Peyer's patch (tissue), 4 donors: Measurements from ENCODE around the gene SNRPD1. TPM values are rescaled to one million over a fixed set of nuclear protein-coding genes. Genes with fewer than 3 reads are reported as not detected.

Experiments
- DNase-seq, 3 donors: peaks; one replicate each; pipeline ENCODE4 v3.0.0-alpha.2; 2017 to 2019
- H3K27ac ChIP-seq, 4 donors: fragments of 200-600 bp; sonication (generic); one replicate each; pipeline ENCODE4 v1.5.1; 2016 to 2019
- H3K27me3 ChIP-seq, 2 donors: fragments of 200-600 bp; sonication (generic); one replicate each; pipeline ENCODE4 v1.5.1; 2019
- H3K36me3 ChIP-seq, 3 donors: fragments of 200-600 bp; sonication (generic); one replicate each; pipeline ENCODE4 v1.5.1; 2016 to 2019
- H3K4me1 ChIP-seq, 4 donors: fragments of 200-600 bp; sonication (generic); one replicate each; pipeline ENCODE4 v1.5.1; 2016 to 2019
- H3K4me3 ChIP-seq, 4 donors: fragments of 200-600 bp; sonication (generic); 1 replicate in 3 of 4; 2 replicates in 1 of 4; pipeline ENCODE4 v1.5.1; 2016 to 2019; ENCODE audit warnings: mild to moderate bottlenecking in 1 of 4
- H3K9me3 ChIP-seq, 4 donors: fragments of 200-600 bp; sonication (generic); one replicate each; pipeline ENCODE4 v1.5.1; 2016 to 2019; ENCODE audit warnings: mild to moderate bottlenecking in 1 of 4
- POLR2A ChIP-seq, 2 donors: fragments of 450-650 bp; IDR thresholded peaks; one replicate each; pipeline ENCODE4 v1.5.1; 2017; ENCODE audit warnings: antibody characterized with exemption in 2 of 2, mild to moderate bottlenecking in 2 of 2, moderate library complexity in 2 of 2
- small RNA-seq, 2 donors: library from RNA; depleted of rRNA; stranded (forward); fragments of <200 nt; gene quantifications; one replicate each; pipeline ENCODE3, GENCODE V24; 2016
- total RNA-seq, 4 donors: library from RNA; depleted of rRNA; stranded (reverse); fragments of >200 nt; gene quantifications; one replicate each; pipeline ENCODE4 v1.1.0, GENCODE V29; 2016
- TF ChIP-seq, protein P1 (sequence below), 6 experiments: fragments of 450-650 bp in 4 of 6; fragments of 200-600 bp in 2 of 6; sonication (generic) in 1 of 6; IDR thresholded peaks; one replicate each; pipeline ENCODE4 v1.5.1; 2017 to 2019; ENCODE audit warnings: antibody characterized with exemption in 6 of 6, mild to moderate bottlenecking in 3 of 6, moderate library complexity in 1 of 6

Gene SNRPD1
- total RNA-seq, 4 donors from 2014 or later: 3.4 to 11.6 (median 5.0) TPM

GRCh38 chr18:21682371-21683051 is 70.4 kb downstream of the SNRPD1 start:
- Histone ChIP-seq H3K27me3 (no peaks in the 10 kb centered on the region), H3K4me1 (peaks cover 0 to 30% (median 7%) of the 10 kb centered on the region in 4 donors), H3K4me3 (peak overlapping the region; percentile 17 to 56 (median 33)), H3K9me3 (no peaks in the 10 kb centered on the region), H3K36me3 (no peaks in the 10 kb centered on the region), H3K27ac (peak overlapping the region; percentile 55 to 92 (median 74))
- no peak for TF ChIP-seq POLR2A (IDR thresholded peaks at IDR 0.05)
- TF ChIP-seq, protein P1, sequence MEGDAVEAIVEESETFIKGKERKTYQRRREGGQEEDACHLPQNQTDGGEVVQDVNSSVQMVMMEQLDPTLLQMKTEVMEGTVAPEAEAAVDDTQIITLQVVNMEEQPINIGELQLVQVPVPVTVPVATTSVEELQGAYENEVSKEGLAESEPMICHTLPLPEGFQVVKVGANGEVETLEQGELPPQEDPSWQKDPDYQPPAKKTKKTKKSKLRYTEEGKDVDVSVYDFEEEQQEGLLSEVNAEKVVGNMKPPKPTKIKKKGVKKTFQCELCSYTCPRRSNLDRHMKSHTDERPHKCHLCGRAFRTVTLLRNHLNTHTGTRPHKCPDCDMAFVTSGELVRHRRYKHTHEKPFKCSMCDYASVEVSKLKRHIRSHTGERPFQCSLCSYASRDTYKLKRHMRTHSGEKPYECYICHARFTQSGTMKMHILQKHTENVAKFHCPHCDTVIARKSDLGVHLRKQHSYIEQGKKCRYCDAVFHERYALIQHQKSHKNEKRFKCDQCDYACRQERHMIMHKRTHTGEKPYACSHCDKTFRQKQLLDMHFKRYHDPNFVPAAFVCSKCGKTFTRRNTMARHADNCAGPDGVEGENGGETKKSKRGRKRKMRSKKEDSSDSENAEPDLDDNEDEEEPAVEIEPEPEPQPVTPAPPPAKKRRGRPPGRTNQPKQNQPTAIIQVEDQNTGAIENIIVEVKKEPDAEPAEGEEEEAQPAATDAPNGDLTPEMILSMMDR (IDR thresholded peaks at IDR 0.05): no peak
- peak in 1 of 3 donors; percentile 51 for DNase-seq

Small RNA genes lying within 50 kb of the gene (small RNA-seq; reads per million reads assigned to genes)
- gene MIR320C1: 0 reads per million in 2 donors

Other genes with a start within 250 kb of the SNRPD1 start
- 10 to 100 TPM; 22.1 to 41.3 (median 34.4) TPM for gene ESCO1, start 11.6 kb upstream of the SNRPD1 start, total RNA-seq
- gene ABHD3, start 92.5 kb downstream of the SNRPD1 start, total RNA-seq: 100 to 1,000 TPM in 1 of 4 donors, 10 to 100 TPM in 3; 23.1 to 133 (median 47.2) TPM
- 10 to 100 TPM; 13.8 to 47.0 (median 18.3) TPM for gene MIB1, start 128.5 kb downstream of the SNRPD1 start, total RNA-seq